Measurements from ENCODE around the gene KIF5B.

- TF ChIP-seq POLR2AphosphoS5 (IDR thresholded peaks at IDR 0.05; ENCODE audit: low read depth, low read length) (no peak), POLR2A (IDR thresholded peaks at IDR 0.05; ENCODE audit: low read depth, low read length) (no peak)
Measured at GRCh38 chr10:32050177-32050576, 6.0 kb downstream of the KIF5B start.
